GM04504 (cell line): Measurements from ENCODE around the gene KAZN.
"Not testable (repeated sequence)": the region's sequence is repeated elsewhere in the genome, so short reads cannot be mapped to it uniquely, and the experiment has no call there.

ENCODE experiments used
- DNase-seq: peaks from one replicate; pipeline ENCODE4 v3.0.0-alpha.2; 2012; ENCODE audit warnings: low read depth

KAZN gene

GRCh38 chr1:14957375-14958098 lies 359.1 kb downstream of the KAZN start:
- DNase-seq = no peak

GRCh38 chr1:14958249-14959058 lies 360.0 kb downstream of the KAZN start:
- no peak for DNase-seq

- DNase-seq = no peak
Observed at GRCh38 chr1:14959059-14959694, 360.7 kb downstream of the KAZN start.

- no peak for DNase-seq
Observed at GRCh38 chr1:14961661-14962267, 363.3 kb downstream of the KAZN start.

- no peak for DNase-seq
Observed at GRCh38 chr1:14962407-14962806, 363.9 kb downstream of the KAZN start.

- not testable (repeated sequence) for DNase-seq
Observed at GRCh38 chr1:14963791-14964710, 365.6 kb downstream of the KAZN start.

- no peak for DNase-seq
Observed at GRCh38 chr1:14964711-14965055, 366.2 kb downstream of the KAZN start.

- DNase-seq = peak; percentile 92
Observed at GRCh38 chr1:14968251-14968851, 369.9 kb downstream of the KAZN start.

- DNase-seq = no peak
Observed at GRCh38 chr1:14969006-14969405, 370.5 kb downstream of the KAZN start.

- DNase-seq = peak; percentile 93
Observed at GRCh38 chr1:14970115-14970798, 371.8 kb downstream of the KAZN start.

- DNase-seq = no peak
Observed at GRCh38 chr1:14970799-14971141, 372.3 kb downstream of the KAZN start.

- no peak for DNase-seq
Observed at GRCh38 chr1:14971221-14971620, 372.7 kb downstream of the KAZN start.

- DNase-seq = no peak
Observed at GRCh38 chr1:14972107-14972506, 373.6 kb downstream of the KAZN start.

GRCh38 chr1:14973773-14974172 lies 375.3 kb downstream of the KAZN start:
- no peak for DNase-seq

GRCh38 chr1:14974361-14974760 lies 375.9 kb downstream of the KAZN start:
- no peak for DNase-seq

GRCh38 chr1:14975119-14975518 lies 376.6 kb downstream of the KAZN start:
- no peak for DNase-seq

GRCh38 chr1:14976256-14976655 lies 377.8 kb downstream of the KAZN start:
- DNase-seq = no peak

GRCh38 chr1:14977338-14977931 lies 378.9 kb downstream of the KAZN start:
- DNase-seq = no peak

GRCh38 chr1:14980621-14981218 lies 382.2 kb downstream of the KAZN start:
- no peak for DNase-seq

- DNase-seq = no peak
Observed at GRCh38 chr1:14982029-14982428, 383.5 kb downstream of the KAZN start.
